Measurements from ENCODE around the gene PARD6G.

DNA sequence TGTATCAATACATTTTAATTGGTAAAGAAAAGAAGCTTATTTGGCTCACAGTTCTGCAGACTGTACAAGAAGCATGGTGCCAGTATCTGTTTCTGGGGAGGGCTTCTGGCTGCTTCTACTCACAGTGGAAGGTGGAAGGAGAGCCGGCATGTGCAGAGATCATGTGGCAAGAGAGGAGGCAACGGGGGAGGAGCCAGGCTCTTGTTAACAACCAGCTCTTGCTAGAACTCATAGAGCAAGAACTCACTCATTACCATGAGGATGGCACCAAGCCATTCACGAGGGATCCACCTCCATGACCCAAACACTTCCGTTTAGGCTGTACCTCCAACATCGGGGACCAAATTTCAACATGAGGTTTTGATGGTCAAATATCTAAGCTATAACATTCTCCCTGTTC lies 7.5 kb downstream of the PARD6G start:
- TF ChIP-seq CTCF (IDR thresholded peaks at IDR 0.05): no peak
- no peak for TF ChIP-seq MAX (CRISPR knock-in tag; IDR thresholded peaks at IDR 0.05)
- no peak for TF ChIP-seq ZNF121 (CRISPR knock-in tag; IDR thresholded peaks at IDR 0.05)
- no peak for TF ChIP-seq NFYB (CRISPR knock-in tag; conservative IDR thresholded peaks at IDR 0.05; ENCODE audit: low read depth)
- TF ChIP-seq, protein P1, sequence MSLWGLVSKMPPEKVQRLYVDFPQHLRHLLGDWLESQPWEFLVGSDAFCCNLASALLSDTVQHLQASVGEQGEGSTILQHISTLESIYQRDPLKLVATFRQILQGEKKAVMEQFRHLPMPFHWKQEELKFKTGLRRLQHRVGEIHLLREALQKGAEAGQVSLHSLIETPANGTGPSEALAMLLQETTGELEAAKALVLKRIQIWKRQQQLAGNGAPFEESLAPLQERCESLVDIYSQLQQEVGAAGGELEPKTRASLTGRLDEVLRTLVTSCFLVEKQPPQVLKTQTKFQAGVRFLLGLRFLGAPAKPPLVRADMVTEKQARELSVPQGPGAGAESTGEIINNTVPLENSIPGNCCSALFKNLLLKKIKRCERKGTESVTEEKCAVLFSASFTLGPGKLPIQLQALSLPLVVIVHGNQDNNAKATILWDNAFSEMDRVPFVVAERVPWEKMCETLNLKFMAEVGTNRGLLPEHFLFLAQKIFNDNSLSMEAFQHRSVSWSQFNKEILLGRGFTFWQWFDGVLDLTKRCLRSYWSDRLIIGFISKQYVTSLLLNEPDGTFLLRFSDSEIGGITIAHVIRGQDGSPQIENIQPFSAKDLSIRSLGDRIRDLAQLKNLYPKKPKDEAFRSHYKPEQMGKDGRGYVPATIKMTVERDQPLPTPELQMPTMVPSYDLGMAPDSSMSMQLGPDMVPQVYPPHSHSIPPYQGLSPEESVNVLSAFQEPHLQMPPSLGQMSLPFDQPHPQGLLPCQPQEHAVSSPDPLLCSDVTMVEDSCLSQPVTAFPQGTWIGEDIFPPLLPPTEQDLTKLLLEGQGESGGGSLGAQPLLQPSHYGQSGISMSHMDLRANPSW (CRISPR knock-in tag; conservative IDR thresholded peaks at IDR 0.05; ENCODE audit: low read depth): no peak
